ENCODE results near the gene ABHD12B.

ABHD12B gene

DNA sequence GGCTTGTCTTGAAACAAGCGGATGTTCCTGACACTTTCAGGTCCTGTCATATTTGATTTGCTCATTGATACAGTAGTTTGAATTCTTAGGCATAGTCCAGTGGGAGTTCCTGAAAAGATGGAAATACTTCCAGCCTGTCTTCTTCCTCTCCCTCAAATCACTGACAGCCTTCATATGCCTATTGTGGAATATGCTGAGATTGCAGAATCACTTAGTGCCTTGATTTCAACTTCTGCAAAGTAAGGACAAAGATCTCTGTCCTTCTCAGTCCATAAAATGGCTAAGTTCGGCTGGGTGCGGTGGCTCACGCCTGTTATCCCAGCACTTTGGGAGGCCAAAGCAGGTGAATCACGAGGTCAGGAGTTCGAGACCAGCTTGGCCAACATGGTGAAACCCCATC is 79.2 kb downstream of the ABHD12B start:
- H3K4me1 ChIP-seq (ENCODE audit: control insufficient read depth, insufficient read depth, low read length), result peaks cover 21% of the 10 kb centered on the region
- no peak overlapping the region for H3K27ac ChIP-seq (ENCODE audit: low read depth, low read length)
- no peaks in the 10 kb centered on the region for H3K27me3 ChIP-seq (ENCODE audit: control insufficient read depth, insufficient read depth, low read length)
- H3K9me3 ChIP-seq (ENCODE audit: control insufficient read depth, insufficient read depth, low read depth, low read length), result no peaks in the 10 kb centered on the region
- no peaks in the 10 kb centered on the region for H3K36me3 ChIP-seq (ENCODE audit: control insufficient read depth, insufficient read depth, low read length)
- H3K9ac ChIP-seq (ENCODE audit: low read length), result no peak overlapping the region
- H3K4me3 ChIP-seq (ENCODE audit: low read depth, low read length), result no peak overlapping the region

- H3K9ac ChIP-seq (ENCODE audit: low read length), result no peak overlapping the region
- H3K36me3 ChIP-seq (ENCODE audit: control insufficient read depth, insufficient read depth, low read length), result no peaks in the 10 kb centered on the region
- no peaks in the 10 kb centered on the region for H3K9me3 ChIP-seq (ENCODE audit: control insufficient read depth, insufficient read depth, low read depth, low read length)
- H3K27me3 ChIP-seq (ENCODE audit: control insufficient read depth, insufficient read depth, low read length), result no peaks in the 10 kb centered on the region
- no peak overlapping the region for H3K27ac ChIP-seq (ENCODE audit: low read depth, low read length)
- peaks cover 12% of the 10 kb centered on the region for H3K4me1 ChIP-seq (ENCODE audit: control insufficient read depth, insufficient read depth, low read length)
- no peak overlapping the region for H3K4me3 ChIP-seq (ENCODE audit: low read depth, low read length)
Observed at GRCh38 chr14:50953502-50953901, 81.6 kb downstream of the ABHD12B start.

Data from HUES6 (cell line).